Vagina (tissue), 2 donors: ENCODE results near the gene SCRT2. TPM values are rescaled to one million over a fixed set of nuclear protein-coding genes. Genes with fewer than 3 reads are reported as not detected.
"Not testable (repeated sequence)": the region's sequence is repeated elsewhere in the genome, so short reads cannot be mapped to it uniquely, and the experiment has no call there.

ENCODE experiments used
- DNase-seq, 2 donors: peaks; one replicate each; pipeline ENCODE4 v3.0.0-alpha.2; 2017; ENCODE audit errors: extremely low spot score in 2 of 2
- H3K27ac ChIP-seq: fragments of 200-600 bp; sonication (generic); one replicate; pipeline ENCODE4 v1.5.1; 2019
- H3K27me3 ChIP-seq: fragments of 200-600 bp; sonication (generic); one replicate; pipeline ENCODE4 v1.5.1; 2019
- H3K36me3 ChIP-seq, 2 donors: fragments of 200-600 bp; sonication (generic); one replicate each; pipeline ENCODE4 v1.5.1; 2017 to 2019
- H3K4me1 ChIP-seq: fragments of 200-600 bp; sonication (generic); one replicate; pipeline ENCODE4 v1.5.1; 2019
- H3K4me3 ChIP-seq, 2 donors: fragments of 200-600 bp; sonication (generic); 1 replicate in 1 of 2; 2 replicates in 1 of 2; pipeline ENCODE4 v1.5.1; 2016 to 2019
- H3K9me3 ChIP-seq: fragments of 200-600 bp; sonication (generic); one replicate; pipeline ENCODE4 v1.5.1; 2019
- POLR2A ChIP-seq, 2 donors: fragments of 450-650 bp; IDR thresholded peaks; one replicate each; pipeline ENCODE4 v1.6.1; 2017; ENCODE audit warnings: antibody characterized with exemption in 2 of 2, mild to moderate bottlenecking in 2 of 2, moderate library complexity in 2 of 2
- POLR2AphosphoS5 ChIP-seq, 2 donors: sonication (generic); formaldehyde crosslinking; IDR thresholded peaks; one replicate each; pipeline ENCODE4 v1.9.0; 2017; ENCODE audit warnings: antibody characterized with exemption in 2 of 2, mild to moderate bottlenecking in 2 of 2, low read depth in 1 of 2; ENCODE audit not compliant: insufficient read depth in 1 of 2
- intact Hi-C: fragments of 100-400 bp; cut with DNase I; formaldehyde crosslinking; loops from one replicate; pipeline ENCODE4 v1.15.1; 2023
- total RNA-seq: library from RNA; depleted of rRNA; stranded (reverse); fragments of >200 nt; gene quantifications from one replicate; pipeline ENCODE4 v1.2.3, GENCODE V29; 2016
- TF ChIP-seq, protein P1 (sequence below), 3 experiments: fragments of 450-650 bp in 2 of 3; fragments of 200-600 bp in 1 of 3; sonication (generic) in 1 of 3; IDR thresholded peaks; one replicate each; pipeline ENCODE4 v1.5.1; 2017 to 2019; ENCODE audit warnings: antibody characterized with exemption in 3 of 3, mild to moderate bottlenecking in 2 of 3, moderate library complexity in 2 of 3

Gene SCRT2
- total RNA-seq, 1 donor from 2014 or later, result not detected

DNA sequence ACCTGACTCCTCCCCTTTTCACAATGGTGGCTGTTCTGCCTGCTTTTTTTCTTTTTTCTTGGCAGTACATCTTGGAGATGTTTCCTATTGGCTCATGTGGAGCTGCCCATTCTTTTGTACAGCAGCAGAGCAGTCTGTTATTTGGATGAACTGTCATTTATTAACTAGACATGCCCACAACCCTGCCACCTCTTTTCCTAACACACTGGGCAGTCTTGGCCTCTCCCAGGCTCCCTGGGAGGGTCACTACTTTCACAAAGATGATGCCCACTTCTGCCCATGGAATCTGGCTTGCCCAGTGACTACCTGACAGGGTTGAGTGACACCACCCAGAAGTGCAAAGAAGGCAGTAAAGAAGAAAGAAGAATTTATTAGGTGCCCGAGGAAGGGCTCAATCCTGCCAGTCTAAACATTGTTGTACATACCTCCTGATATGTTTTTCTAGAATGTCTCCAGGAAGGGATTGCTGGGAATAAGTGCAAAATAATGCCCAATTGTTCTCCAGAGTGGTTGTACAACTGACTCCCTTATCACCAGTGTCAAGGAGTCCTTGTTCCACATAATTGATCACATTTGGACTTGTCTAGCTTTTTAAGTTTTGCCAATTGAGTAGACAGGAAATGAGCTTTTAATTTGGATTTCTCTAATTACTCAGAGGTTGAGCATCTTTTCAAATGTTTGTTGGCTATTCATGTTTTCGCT, 19.7 kb upstream of the SCRT2 start:
- no peak overlapping the region for H3K27ac ChIP-seq
- H3K27me3 ChIP-seq, result no peaks in the 10 kb centered on the region
- no peaks in the 10 kb centered on the region for H3K4me1 ChIP-seq
- H3K9me3 ChIP-seq, result no peaks in the 10 kb centered on the region
- no peak for DNase-seq
- intact Hi-C loops, result no loop called here
- H3K36me3 ChIP-seq, result no peaks in the 10 kb centered on the region
- no peak overlapping the region for H3K4me3 ChIP-seq
- TF ChIP-seq POLR2A (IDR thresholded peaks at IDR 0.05) (no peak), POLR2AphosphoS5 (IDR thresholded peaks at IDR 0.05; ENCODE audit: insufficient read depth in 1 of 2, low read depth in 1 of 2) (no peak)
- TF ChIP-seq, protein P1, sequence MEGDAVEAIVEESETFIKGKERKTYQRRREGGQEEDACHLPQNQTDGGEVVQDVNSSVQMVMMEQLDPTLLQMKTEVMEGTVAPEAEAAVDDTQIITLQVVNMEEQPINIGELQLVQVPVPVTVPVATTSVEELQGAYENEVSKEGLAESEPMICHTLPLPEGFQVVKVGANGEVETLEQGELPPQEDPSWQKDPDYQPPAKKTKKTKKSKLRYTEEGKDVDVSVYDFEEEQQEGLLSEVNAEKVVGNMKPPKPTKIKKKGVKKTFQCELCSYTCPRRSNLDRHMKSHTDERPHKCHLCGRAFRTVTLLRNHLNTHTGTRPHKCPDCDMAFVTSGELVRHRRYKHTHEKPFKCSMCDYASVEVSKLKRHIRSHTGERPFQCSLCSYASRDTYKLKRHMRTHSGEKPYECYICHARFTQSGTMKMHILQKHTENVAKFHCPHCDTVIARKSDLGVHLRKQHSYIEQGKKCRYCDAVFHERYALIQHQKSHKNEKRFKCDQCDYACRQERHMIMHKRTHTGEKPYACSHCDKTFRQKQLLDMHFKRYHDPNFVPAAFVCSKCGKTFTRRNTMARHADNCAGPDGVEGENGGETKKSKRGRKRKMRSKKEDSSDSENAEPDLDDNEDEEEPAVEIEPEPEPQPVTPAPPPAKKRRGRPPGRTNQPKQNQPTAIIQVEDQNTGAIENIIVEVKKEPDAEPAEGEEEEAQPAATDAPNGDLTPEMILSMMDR (IDR thresholded peaks at IDR 0.05), result no peak

DNA sequence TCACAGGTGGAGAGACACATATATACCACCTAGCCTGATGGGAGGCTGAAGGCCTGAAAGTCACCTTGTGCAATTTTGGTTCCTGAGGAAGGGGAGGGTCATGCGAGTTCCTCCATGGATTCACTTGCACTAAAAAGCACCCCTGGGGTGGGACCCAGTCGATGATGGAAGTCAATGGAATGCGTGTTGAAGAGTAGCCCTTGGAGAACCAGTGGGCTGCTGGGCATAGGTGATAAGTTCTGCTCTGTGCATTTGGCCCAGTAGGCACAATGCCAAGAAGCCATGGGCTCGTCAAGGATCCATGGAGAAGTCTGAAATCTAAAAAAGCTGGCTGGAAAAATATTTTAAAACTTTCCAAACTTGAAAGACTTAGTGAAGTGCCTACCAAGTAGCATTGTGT, 18.9 kb upstream of the SCRT2 start:
- TF ChIP-seq POLR2A (IDR thresholded peaks at IDR 0.05) (no peak), POLR2AphosphoS5 (IDR thresholded peaks at IDR 0.05; ENCODE audit: insufficient read depth in 1 of 2, low read depth in 1 of 2) (no peak)
- TF ChIP-seq, protein P1 (IDR thresholded peaks at IDR 0.05), result no peak
- Histone ChIP-seq H3K9me3 (no peaks in the 10 kb centered on the region), H3K27ac (no peak overlapping the region), H3K4me1 (no peaks in the 10 kb centered on the region), H3K36me3 (no peaks in the 10 kb centered on the region), H3K4me3 (no peak overlapping the region), H3K27me3 (no peaks in the 10 kb centered on the region)
- intact Hi-C loops, result no loop called here
- DNase-seq, result no peak

DNA sequence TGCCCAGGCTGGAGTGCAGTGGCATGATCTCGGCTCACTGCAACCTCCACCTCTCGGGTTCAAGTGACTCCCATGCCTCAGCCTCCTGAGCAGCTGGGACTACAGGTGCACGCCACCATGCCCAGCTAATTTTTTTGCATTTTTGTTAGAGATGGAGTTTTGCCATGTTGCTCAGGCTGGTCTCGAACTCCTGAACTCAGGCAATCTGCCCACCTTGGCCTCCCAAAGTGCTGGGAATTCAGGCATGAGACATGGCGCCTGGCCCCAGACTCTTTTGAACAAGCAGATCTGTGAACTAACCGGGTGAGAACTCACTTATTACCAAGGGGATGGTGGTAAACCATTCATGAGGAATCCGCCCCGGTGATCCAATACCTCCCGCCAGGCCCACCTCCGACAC, 18.2 kb upstream of the SCRT2 start:
- H3K4me1 ChIP-seq, H3K27me3 ChIP-seq, intact Hi-C loops, H3K4me3 ChIP-seq, DNase-seq, H3K36me3 ChIP-seq, H3K27ac ChIP-seq, H3K9me3 ChIP-seq: not testable (repeated sequence)

DNA sequence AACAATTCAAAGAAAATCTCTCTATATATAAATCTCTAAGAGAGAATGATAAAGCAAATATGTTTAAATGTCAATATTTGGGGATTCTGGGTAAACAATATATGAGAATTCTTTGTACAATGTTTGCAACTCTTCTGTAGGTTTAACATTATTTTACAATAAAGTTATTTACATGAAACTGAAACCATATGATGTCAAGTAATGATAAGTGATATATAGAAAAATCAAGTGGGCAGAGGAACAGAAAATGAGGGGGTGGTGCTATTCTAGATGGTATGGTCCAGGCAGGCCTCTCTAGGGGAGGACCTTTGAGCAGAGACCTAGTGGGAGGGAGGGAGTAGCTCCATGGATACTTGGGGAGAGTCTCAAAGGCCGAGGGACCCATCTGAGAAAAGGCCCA, 16.4 kb upstream of the SCRT2 start:
- no peak overlapping the region for H3K27ac ChIP-seq
- H3K27me3 ChIP-seq, result no peaks in the 10 kb centered on the region
- intact Hi-C loops, result no loop called here
- no peak for DNase-seq
- no peak overlapping the region for H3K4me3 ChIP-seq
- no peaks in the 10 kb centered on the region for H3K36me3 ChIP-seq
- no peaks in the 10 kb centered on the region for H3K4me1 ChIP-seq
- TF ChIP-seq POLR2AphosphoS5 (IDR thresholded peaks at IDR 0.05; ENCODE audit: insufficient read depth in 1 of 2, low read depth in 1 of 2) (no peak), POLR2A (IDR thresholded peaks at IDR 0.05) (no peak)
- TF ChIP-seq, protein P1 (IDR thresholded peaks at IDR 0.05), result no peak
- no peaks in the 10 kb centered on the region for H3K9me3 ChIP-seq

DNA sequence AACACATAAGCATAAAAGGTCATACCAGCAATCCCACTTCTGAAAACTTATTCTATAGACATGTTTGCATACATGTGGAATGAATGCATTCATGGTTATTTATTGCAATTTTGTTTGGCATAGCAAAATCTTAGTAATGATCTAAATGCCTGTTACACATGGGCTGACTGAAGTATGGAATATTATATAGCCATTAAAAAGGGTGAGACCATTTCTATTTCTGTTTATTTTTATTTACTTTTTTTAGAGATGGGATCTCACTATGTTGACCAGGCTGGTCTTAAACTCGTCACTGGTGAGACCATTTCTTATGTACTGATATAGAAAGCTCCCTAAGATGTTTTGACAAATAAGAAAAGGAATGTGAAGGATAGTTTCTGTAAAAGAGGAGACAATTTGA, 14.3 kb upstream of the SCRT2 start:
- Histone ChIP-seq H3K27ac (no peak overlapping the region), H3K36me3 (no peaks in the 10 kb centered on the region), H3K4me1 (no peaks in the 10 kb centered on the region), H3K4me3 (no peak overlapping the region), H3K9me3 (no peaks in the 10 kb centered on the region), H3K27me3 (no peaks in the 10 kb centered on the region)
- no peak for DNase-seq
- TF ChIP-seq POLR2A (IDR thresholded peaks at IDR 0.05) (no peak), POLR2AphosphoS5 (IDR thresholded peaks at IDR 0.05; ENCODE audit: insufficient read depth in 1 of 2, low read depth in 1 of 2) (no peak)
- TF ChIP-seq, protein P1 (IDR thresholded peaks at IDR 0.05), result no peak
- intact Hi-C loops, result no loop called here
